ENCODE measurements around the gene S100A8. TPM values are rescaled to one million over a fixed set of nuclear protein-coding genes. Genes with fewer than 3 reads are reported as not detected.

The S100A8 gene
- total RNA-seq, 1 donor from 2014 or later: not detected

DNA sequence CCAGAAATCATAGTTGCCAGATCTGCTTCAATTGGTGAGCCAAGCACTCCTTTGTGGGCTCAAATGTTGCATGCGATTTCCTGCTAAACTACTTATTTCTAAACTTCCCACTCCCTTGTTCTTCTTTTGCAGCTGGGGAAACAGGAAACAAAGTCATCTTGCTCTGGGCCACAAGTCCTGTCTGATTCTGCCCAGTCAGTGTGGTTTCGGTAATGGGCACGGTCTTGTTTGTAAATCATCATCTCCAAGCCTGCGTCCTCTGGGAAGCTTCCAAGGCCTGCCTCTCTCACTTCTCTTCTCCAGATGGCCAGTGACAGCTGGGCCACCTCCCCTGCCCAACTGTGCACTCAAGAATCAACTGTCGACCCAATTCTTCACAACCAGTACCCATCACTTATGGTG, 4.4 kb downstream of the S100A8 start:
- Mint-ChIP-seq H3K9me3 (ENCODE audit: unreplicated experiment) (peaks cover 6% of the 10 kb centered on the region), H3K27ac (ENCODE audit: unreplicated experiment) (no peak overlapping the region), H3K4me3 (ENCODE audit: unreplicated experiment) (no peak overlapping the region), H3K4me1 (ENCODE audit: low read depth, unreplicated experiment) (no peaks in the 10 kb centered on the region), H3K27me3 (ENCODE audit: low read depth, unreplicated experiment) (peaks cover 41% of the 10 kb centered on the region), H3K36me3 (ENCODE audit: low read depth, unreplicated experiment) (no peaks in the 10 kb centered on the region)
- FAIRE-seq (no peak), DNase-seq (ENCODE audit: low read depth) (no peak)
- Histone ChIP-seq H3K79me2 (ENCODE audit: insufficient read depth, low read length) (no peaks in the 10 kb centered on the region), H2AFZ (ENCODE audit: low read depth, low read length) (no peak overlapping the region), H3K4me2 (ENCODE audit: low read length) (no peak overlapping the region), H3K9me3 (ENCODE audit: insufficient read depth, low read depth, low read length) (no peaks in the 10 kb centered on the region), H3K36me3 (ENCODE audit: insufficient read depth, low read length) (no peaks in the 10 kb centered on the region), H3K4me1 (ENCODE audit: insufficient read depth, low read length) (no peaks in the 10 kb centered on the region), H3K4me3 (ENCODE audit: insufficient read depth, low read depth, low read length) (no peak overlapping the region), H3K27me3 (ENCODE audit: insufficient read depth, low read length) (no peaks in the 10 kb centered on the region), H4K20me1 (ENCODE audit: insufficient read depth, low read length) (no peaks in the 10 kb centered on the region), H3K9ac (ENCODE audit: low read length) (no peak overlapping the region), H3K27ac (ENCODE audit: low read depth, low read length) (no peak overlapping the region)
- TF ChIP-seq, protein P1, sequence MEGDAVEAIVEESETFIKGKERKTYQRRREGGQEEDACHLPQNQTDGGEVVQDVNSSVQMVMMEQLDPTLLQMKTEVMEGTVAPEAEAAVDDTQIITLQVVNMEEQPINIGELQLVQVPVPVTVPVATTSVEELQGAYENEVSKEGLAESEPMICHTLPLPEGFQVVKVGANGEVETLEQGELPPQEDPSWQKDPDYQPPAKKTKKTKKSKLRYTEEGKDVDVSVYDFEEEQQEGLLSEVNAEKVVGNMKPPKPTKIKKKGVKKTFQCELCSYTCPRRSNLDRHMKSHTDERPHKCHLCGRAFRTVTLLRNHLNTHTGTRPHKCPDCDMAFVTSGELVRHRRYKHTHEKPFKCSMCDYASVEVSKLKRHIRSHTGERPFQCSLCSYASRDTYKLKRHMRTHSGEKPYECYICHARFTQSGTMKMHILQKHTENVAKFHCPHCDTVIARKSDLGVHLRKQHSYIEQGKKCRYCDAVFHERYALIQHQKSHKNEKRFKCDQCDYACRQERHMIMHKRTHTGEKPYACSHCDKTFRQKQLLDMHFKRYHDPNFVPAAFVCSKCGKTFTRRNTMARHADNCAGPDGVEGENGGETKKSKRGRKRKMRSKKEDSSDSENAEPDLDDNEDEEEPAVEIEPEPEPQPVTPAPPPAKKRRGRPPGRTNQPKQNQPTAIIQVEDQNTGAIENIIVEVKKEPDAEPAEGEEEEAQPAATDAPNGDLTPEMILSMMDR (IDR thresholded peaks at IDR 0.05; ENCODE audit: insufficient read depth, low read depth, low read length): no peak
- TF ChIP-seq EZH2 (IDR thresholded peaks at IDR 0.05; ENCODE audit: insufficient read depth, low read length): no peak

DNA sequence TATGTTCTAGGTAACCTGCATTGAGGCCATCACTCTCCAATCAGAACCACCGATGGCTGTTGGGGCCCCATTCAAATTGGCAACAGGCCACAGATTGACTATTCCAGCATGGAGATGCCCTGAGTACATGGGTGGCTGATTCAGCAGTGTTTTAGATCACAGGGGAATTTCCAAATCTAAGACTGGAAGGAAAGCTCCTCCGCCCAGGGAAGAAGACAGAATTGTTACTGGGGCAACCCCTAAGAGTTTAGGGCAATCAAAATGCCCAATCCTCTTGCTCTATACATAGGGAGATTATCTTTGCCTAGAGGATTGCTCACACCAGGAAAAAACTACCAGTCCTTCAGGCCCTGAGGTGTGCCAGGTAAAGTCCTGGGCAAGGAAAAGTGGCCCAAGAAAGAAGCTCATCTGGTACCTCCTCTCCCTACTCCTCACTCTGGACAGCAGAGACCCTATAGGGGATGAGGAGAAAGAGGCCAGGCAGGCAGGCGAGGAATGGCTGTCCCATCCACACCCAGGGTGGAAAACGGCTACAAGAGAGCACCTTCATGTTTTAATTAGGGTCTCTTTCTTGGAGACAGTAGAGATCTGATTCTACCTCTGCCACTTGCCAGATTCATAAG, 5.8 kb downstream of the S100A8 start:
- H3K4me1 Mint-ChIP-seq (ENCODE audit: low read depth, unreplicated experiment): no peaks in the 10 kb centered on the region
- H3K9me3 ChIP-seq (ENCODE audit: insufficient read depth, low read depth, low read length): peaks cover 3% of the 10 kb centered on the region
- H3K79me2 ChIP-seq (ENCODE audit: insufficient read depth, low read length): no peaks in the 10 kb centered on the region
- H3K27me3 Mint-ChIP-seq (ENCODE audit: low read depth, unreplicated experiment): peaks cover 40% of the 10 kb centered on the region
- H3K4me2 ChIP-seq (ENCODE audit: low read length): no peak overlapping the region
- H2AFZ ChIP-seq (ENCODE audit: low read depth, low read length): no peak overlapping the region
- no peak for DNase-seq (ENCODE audit: low read depth)
- H3K27me3 ChIP-seq (ENCODE audit: insufficient read depth, low read length): no peaks in the 10 kb centered on the region
- H4K20me1 ChIP-seq (ENCODE audit: insufficient read depth, low read length): no peaks in the 10 kb centered on the region
- H3K4me1 ChIP-seq (ENCODE audit: insufficient read depth, low read length): no peaks in the 10 kb centered on the region
- no peak overlapping the region for H3K9ac ChIP-seq (ENCODE audit: low read length)
- no peak for FAIRE-seq
- no peaks in the 10 kb centered on the region for H3K36me3 ChIP-seq (ENCODE audit: insufficient read depth, low read length)
- peaks cover 10% of the 10 kb centered on the region for H3K9me3 Mint-ChIP-seq (ENCODE audit: unreplicated experiment)
- TF ChIP-seq EZH2 (IDR thresholded peaks at IDR 0.05; ENCODE audit: insufficient read depth, low read length): no peak
- TF ChIP-seq, protein P1 (IDR thresholded peaks at IDR 0.05; ENCODE audit: insufficient read depth, low read depth, low read length): no peak
- H3K27ac Mint-ChIP-seq (ENCODE audit: unreplicated experiment): no peak overlapping the region
- H3K36me3 Mint-ChIP-seq (ENCODE audit: low read depth, unreplicated experiment): no peaks in the 10 kb centered on the region
- H3K27ac ChIP-seq (ENCODE audit: low read depth, low read length): no peak overlapping the region
- no peak overlapping the region for H3K4me3 Mint-ChIP-seq (ENCODE audit: unreplicated experiment)
- H3K4me3 ChIP-seq (ENCODE audit: insufficient read depth, low read depth, low read length): no peak overlapping the region

DNA sequence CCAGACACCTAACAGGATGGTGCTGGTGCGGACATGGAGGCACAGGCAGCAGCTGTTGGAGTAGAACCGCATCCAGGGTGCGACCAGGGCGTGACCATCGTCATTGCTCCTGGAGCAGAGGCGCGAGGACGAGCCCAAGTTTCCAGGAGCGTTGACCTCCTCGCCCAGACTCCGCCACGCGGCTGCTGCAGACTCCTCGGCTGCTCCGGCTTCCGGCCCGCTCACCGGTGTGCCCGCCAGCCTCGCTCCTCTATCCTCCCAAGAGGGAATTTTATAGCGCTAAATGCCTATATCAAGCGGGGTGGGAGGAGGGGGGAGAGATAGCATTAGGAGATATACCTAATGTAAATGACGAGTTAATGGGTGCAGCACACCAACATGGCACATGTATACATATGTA, 10.2 kb downstream of the S100A8 start:
- no peaks in the 10 kb centered on the region for H4K20me1 ChIP-seq (ENCODE audit: insufficient read depth, low read length)
- no peaks in the 10 kb centered on the region for H3K79me2 ChIP-seq (ENCODE audit: insufficient read depth, low read length)
- Mint-ChIP-seq H3K4me3 (ENCODE audit: unreplicated experiment) (no peak overlapping the region), H3K36me3 (ENCODE audit: low read depth, unreplicated experiment) (no peaks in the 10 kb centered on the region), H3K4me1 (ENCODE audit: low read depth, unreplicated experiment) (peaks cover 3% of the 10 kb centered on the region), H3K27me3 (ENCODE audit: low read depth, unreplicated experiment) (peaks cover 37% of the 10 kb centered on the region), H3K9me3 (ENCODE audit: unreplicated experiment) (peaks cover 12% of the 10 kb centered on the region), H3K27ac (ENCODE audit: unreplicated experiment) (no peak overlapping the region)
- FAIRE-seq (no peak), DNase-seq (ENCODE audit: low read depth) (no peak)
- no peak overlapping the region for H3K27ac ChIP-seq (ENCODE audit: low read depth, low read length)
- no peak overlapping the region for H3K4me3 ChIP-seq (ENCODE audit: insufficient read depth, low read depth, low read length)
- H3K36me3 ChIP-seq (ENCODE audit: insufficient read depth, low read length): no peaks in the 10 kb centered on the region
- TF ChIP-seq EZH2 (IDR thresholded peaks at IDR 0.05; ENCODE audit: insufficient read depth, low read length): no peak
- TF ChIP-seq, protein P1 (IDR thresholded peaks at IDR 0.05; ENCODE audit: insufficient read depth, low read depth, low read length): no peak
- no peak overlapping the region for H3K9ac ChIP-seq (ENCODE audit: low read length)
- peaks cover 3% of the 10 kb centered on the region for H3K9me3 ChIP-seq (ENCODE audit: insufficient read depth, low read depth, low read length)
- H3K27me3 ChIP-seq (ENCODE audit: insufficient read depth, low read length): peaks cover 3% of the 10 kb centered on the region
- H3K4me2 ChIP-seq (ENCODE audit: low read length): no peak overlapping the region
- H2AFZ ChIP-seq (ENCODE audit: low read depth, low read length): no peak overlapping the region
- H3K4me1 ChIP-seq (ENCODE audit: insufficient read depth, low read length): no peaks in the 10 kb centered on the region
